OCI-LY7 (cell line): Measurements from ENCODE around the gene CHCHD6. TPM values are rescaled to one million over a fixed set of nuclear protein-coding genes. Genes with fewer than 3 reads are reported as not detected.

Experiments used
- BruUV-seq: library from RNA; stranded (reverse); fragments of 400-500 nt; replicated peaks from 2 replicates; lab custom pipeline; 2021; lab: Mats Ljungman, UMichigan
- CTCF ChIA-PET: fragments of 300-600 bp; sonication (Branson Sonifier 250); formaldehyde crosslinking; loops from one replicate; lab custom pipeline; 2022; ENCODE audit warnings: antibody characterized with exemption; ENCODE audit not compliant: unreplicated experiment; lab: Charles Lee
- POLR2A ChIA-PET: fragments of 300-600 bp; sonication (Branson Sonifier 250); formaldehyde crosslinking; loops from one replicate; lab custom pipeline; 2022; ENCODE audit warnings: antibody characterized with exemption; lab: Charles Lee
- DNase-seq: peaks from one replicate; pipeline ENCODE4 v3.0.0-alpha.2; 2015; ENCODE audit warnings: low spot score
- H2AFZ ChIP-seq: fragments of 200-600 bp; sonication (generic), shearing (Covaris generic); 2 replicates; pipeline ENCODE4 v1.6.1; 2014; ENCODE audit warnings: mild to moderate bottlenecking, antibody characterized with exemption, low read length, moderate library complexity
- H3K27ac ChIP-seq: fragments of 200-600 bp; sonication (generic); 2 replicates; pipeline ENCODE4 v1.5.1; 2014; ENCODE audit warnings: mixed run types, low read depth, mild to moderate bottlenecking, moderate library complexity, low read length, inconsistent platforms; ENCODE audit not compliant: poor library complexity, severe bottlenecking
- H3K36me3 ChIP-seq: fragments of 200-600 bp; sonication (generic); 2 replicates; pipeline ENCODE4 v1.6.1; 2014; ENCODE audit warnings: mild to moderate bottlenecking, antibody characterized with exemption, low read length, moderate library complexity, mixed read lengths; ENCODE audit not compliant: insufficient read depth
- H3K4me1 ChIP-seq: fragments of 200-600 bp; sonication (generic); 2 replicates; pipeline ENCODE4 v1.5.1; 2014; ENCODE audit warnings: mild to moderate bottlenecking, low read length; ENCODE audit not compliant: insufficient read depth, poor library complexity, severe bottlenecking
- H3K4me2 ChIP-seq: fragments of 200-600 bp; sonication (generic); 2 replicates; pipeline ENCODE4 v1.6.1; 2014; ENCODE audit warnings: mild to moderate bottlenecking, low read length
- H3K4me3 ChIP-seq: fragments of 200-600 bp; sonication (generic); 2 replicates; pipeline ENCODE4 v1.5.1; 2014; ENCODE audit warnings: mild to moderate bottlenecking, low read depth, low read length; ENCODE audit not compliant: poor library complexity, severe bottlenecking
- H3K79me2 ChIP-seq: fragments of 200-600 bp; sonication (generic); 2 replicates; pipeline ENCODE4 v1.6.1; 2016; ENCODE audit warnings: low read depth, mild to moderate bottlenecking, low read length, moderate library complexity, mixed read lengths; ENCODE audit not compliant: insufficient read depth
- H3K9me2 ChIP-seq: fragments of 200-600 bp; sonication (generic); 2 replicates; pipeline ENCODE4 v1.6.1; 2016; ENCODE audit warnings: mild to moderate bottlenecking, low read length, mixed read lengths; ENCODE audit not compliant: insufficient read depth
- H3K9me3 ChIP-seq: fragments of 200-600 bp; sonication (generic); 2 replicates; pipeline ENCODE4 v1.6.1; 2014; ENCODE audit warnings: mild to moderate bottlenecking, mixed run types, low read length, mixed read lengths
- H4K20me1 ChIP-seq: fragments of 200-600 bp; sonication (generic); 2 replicates; pipeline ENCODE4 v1.6.1; 2014; ENCODE audit warnings: mild to moderate bottlenecking, antibody characterized with exemption, low read length, moderate library complexity, mixed read lengths; ENCODE audit not compliant: insufficient read depth
- CTCF ChIP-seq: fragments of 200-600 bp; sonication (generic); conservative IDR thresholded peaks from 2 replicates; pipeline ENCODE4 v1.5.1; 2014; ENCODE audit warnings: mild to moderate bottlenecking, antibody characterized with exemption, low read length, moderate library complexity, mixed read lengths
- EZH2phosphoT487 ChIP-seq: fragments of 200-600 bp; sonication (generic); IDR thresholded peaks from 2 replicates; pipeline ENCODE4 v1.6.1; 2018; ENCODE audit warnings: low read depth, borderline replicate concordance, mild to moderate bottlenecking, mixed run types, antibody characterized with exemption, low read length, moderate library complexity, mixed read lengths
- intact Hi-C: fragments of 100-400 bp; cut with micrococcal nuclease; formaldehyde crosslinking; loops from one replicate; pipeline ENCODE4 v1.10.0; 2022; ENCODE audit not compliant: unreplicated experiment
- total RNA-seq, 2 experiments: library from RNA; depleted of rRNA in 1 of 2; stranded (reverse); fragments of >200 nt in 1 of 2; shearing (Covaris generic) in 1 of 2; gene quantifications; 2 replicates each; pipeline ENCODE4 v1.2.3, GENCODE V29; 2014 to 2022

Gene CHCHD6
- total RNA-seq, 2 experiments from 2014 or later: 14.7 to 21.2 TPM

GRCh38 chr3:126704494-126705214 lies 614 bp downstream of the CHCHD6 start:
- TF ChIP-seq EZH2phosphoT487 (no peak), CTCF (no peak)
- H3K9me3 ChIP-seq: peaks cover 11% of the 10 kb centered on the region
- no peak for DNase-seq
- H3K4me3 ChIP-seq: peak overlapping the region; percentile 86
- peaks cover 16% of the 10 kb centered on the region for H3K4me1 ChIP-seq
- intact Hi-C loops: no loop called here
- no peak overlapping the region for H3K27ac ChIP-seq
- no peaks in the 10 kb centered on the region for H4K20me1 ChIP-seq
- POLR2A ChIA-PET: interaction anchor here (0.6 kb wide), 1 partner anchor 33 kb away, joined by 3 read pairs; no protein-coding TSS in a partner anchor
- no peaks in the 10 kb centered on the region for H3K36me3 ChIP-seq
- no peaks in the 10 kb centered on the region for H3K9me2 ChIP-seq
- peak overlapping the region; percentile 80 for H2AFZ ChIP-seq
- CTCF ChIA-PET: no interaction called here
- H3K4me2 ChIP-seq: peak overlapping the region; percentile 74
- H3K79me2 ChIP-seq: no peaks in the 10 kb centered on the region
- BruUV-seq: no TSS peak

- Histone ChIP-seq H3K9me3 (peaks cover 5% of the 10 kb centered on the region), H3K36me3 (no peaks in the 10 kb centered on the region), H3K4me1 (peaks cover 16% of the 10 kb centered on the region), H3K9me2 (no peaks in the 10 kb centered on the region), H3K4me2 (peak overlapping the region; percentile 74; the same call in 1 of the 2 replicates), H2AFZ (no peak overlapping the region), H3K4me3 (no peak overlapping the region), H4K20me1 (no peaks in the 10 kb centered on the region; the same call in 1 of the 2 replicates), H3K27ac (no peak overlapping the region), H3K79me2 (no peaks in the 10 kb centered on the region)
- TF ChIP-seq CTCF (no peak), EZH2phosphoT487 (no peak)
- CTCF ChIA-PET: no interaction called here
- intact Hi-C loops: no loop called here
- BruUV-seq: TSS peak; percentile 35
- POLR2A ChIA-PET: no interaction called here
- DNase-seq: no peak
Observed at GRCh38 chr3:126706631-126707030, 2.6 kb downstream of the CHCHD6 start.

- CTCF ChIA-PET: no interaction called here
- Histone ChIP-seq H3K4me1 (no peaks in the 10 kb centered on the region), H4K20me1 (no peaks in the 10 kb centered on the region; the same call in 1 of the 2 replicates), H3K27ac (no peak overlapping the region), H3K9me3 (no peaks in the 10 kb centered on the region), H3K4me3 (no peak overlapping the region), H3K36me3 (no peaks in the 10 kb centered on the region), H3K4me2 (no peak overlapping the region), H3K79me2 (no peaks in the 10 kb centered on the region), H3K9me2 (no peaks in the 10 kb centered on the region), H2AFZ (no peak overlapping the region)
- TF ChIP-seq CTCF (no peak), EZH2phosphoT487 (no peak)
- POLR2A ChIA-PET: interaction anchor here (0.6 kb wide), 1 partner anchor 10 kb away, joined by 3 read pairs; no protein-coding TSS in a partner anchor
- BruUV-seq: no TSS peak
- intact Hi-C loops: no loop called here
- DNase-seq: no peak
Observed at GRCh38 chr3:126711121-126711760, 7.2 kb downstream of the CHCHD6 start.
